ENCODE results near the gene CARMIL3. TPM values are rescaled to one million over a fixed set of nuclear protein-coding genes. Genes with fewer than 3 reads are reported as not detected.

Gene CARMIL3
- polyA plus RNA-seq, 12 donors: 0.09 to 0.74 (median 0.22) TPM; not detected in 2

GRCh38 chr14:24115422-24116127 lies 63.8 kb downstream of the CARMIL3 start:
- DNase-seq: no peak

DNA sequence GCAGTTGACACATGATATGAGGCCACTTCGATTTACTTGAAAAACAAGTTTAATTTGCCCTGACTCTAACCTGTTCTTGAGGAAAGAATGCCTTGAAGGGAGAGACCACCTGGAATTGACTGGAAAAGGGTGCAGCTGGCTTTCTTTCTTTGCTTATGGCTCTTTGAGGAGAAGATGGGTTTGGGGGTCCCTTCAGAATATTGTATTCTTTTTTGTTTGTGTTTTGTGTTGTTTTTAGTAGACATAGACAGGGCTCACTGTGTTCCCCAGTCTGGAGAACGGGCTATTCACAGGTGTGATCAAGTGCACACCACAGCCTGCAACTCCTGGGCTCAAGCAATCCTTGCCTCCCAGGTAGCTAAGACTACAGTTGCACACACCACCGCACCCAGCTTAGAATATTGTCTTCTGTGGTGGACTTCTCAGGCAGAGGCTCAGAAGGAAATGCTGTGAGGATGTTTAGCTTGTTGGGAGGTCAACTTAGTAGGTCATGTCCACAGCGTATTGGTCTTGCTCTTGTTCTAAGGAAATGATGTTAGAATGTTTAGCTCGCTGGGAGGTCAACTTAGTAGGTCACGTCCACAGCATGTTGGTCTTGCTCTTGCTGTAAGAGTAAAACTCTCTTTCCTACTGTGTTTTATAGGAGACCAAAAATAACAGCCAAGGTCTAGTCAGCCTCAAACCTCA lies 64.5 kb downstream of the CARMIL3 start:
- no peak for DNase-seq

DNA sequence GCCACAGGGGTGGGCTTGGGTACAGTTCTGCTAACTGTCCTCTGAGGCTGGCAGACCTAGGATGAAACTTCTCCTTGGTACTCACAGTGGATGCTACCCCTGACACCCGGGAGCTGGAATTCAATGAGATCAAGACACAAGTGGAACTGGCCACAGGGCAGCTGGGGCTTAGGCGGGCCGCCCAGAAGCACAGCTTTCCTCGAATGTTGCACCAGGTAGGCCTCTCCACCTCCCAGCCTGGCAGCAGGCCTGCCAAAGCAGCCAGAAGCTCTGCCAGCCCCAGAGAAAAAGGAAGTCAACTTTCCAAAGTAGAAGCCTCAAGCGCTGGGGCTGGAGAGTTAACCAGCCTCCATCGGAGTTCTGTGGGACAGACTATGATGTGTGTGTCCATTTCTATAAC lies 65.4 kb downstream of the CARMIL3 start:
- no peak for DNase-seq

Other genes starting within 250 kb of the CARMIL3 start
- gene DHRS4, start 98.2 kb upstream of the CARMIL3 start, polyA plus RNA-seq (ENCODE audit: insufficient read length in 12 of 12): 10 to 100 TPM in 10 of 12 donors, 1 to 10 TPM in 1, not detected in 1; 9.8 to 56.4 (median 15.7) TPM
- gene DHRS4L2, start 63.1 kb upstream of the CARMIL3 start, polyA plus RNA-seq (ENCODE audit: insufficient read length in 12 of 12): 10 to 100 TPM in 9 of 12 donors, 1 to 10 TPM in 2, not detected in 1; 8.6 to 17.0 (median 13.9) TPM
- under 1 TPM in 2 of 12 donors, not detected in 10; 0.08 to 0.21 TPM for gene CPNE6, start 19.6 kb downstream of the CARMIL3 start, polyA plus RNA-seq (ENCODE audit: insufficient read length in 12 of 12)
- 10 to 100 TPM in 1 of 12 donors, 1 to 10 TPM in 10, not detected in 1; 2.2 to 17.9 (median 3.5) TPM for gene PCK2, start 42.3 kb downstream of the CARMIL3 start, polyA plus RNA-seq (ENCODE audit: insufficient read length in 12 of 12)
- 10 to 100 TPM in 11 of 12 donors, not detected in 1; 35.5 to 53.7 (median 40.5) TPM for gene DCAF11, start 62.8 kb downstream of the CARMIL3 start, polyA plus RNA-seq (ENCODE audit: insufficient read length in 12 of 12)
- gene NRL, start 62.9 kb downstream of the CARMIL3 start, polyA plus RNA-seq (ENCODE audit: insufficient read length in 12 of 12): 1 to 10 TPM in 7 of 12 donors, under 1 TPM in 3, not detected in 2; 0.82 to 1.9 (median 1.4) TPM
- 100 to 1,000 TPM in 6 of 12 donors, 10 to 100 TPM in 5, not detected in 1; 54.9 to 160 (median 102) TPM for gene FITM1, start 78.7 kb downstream of the CARMIL3 start, polyA plus RNA-seq (ENCODE audit: insufficient read length in 12 of 12)
- 100 to 1,000 TPM in 9 of 12 donors, 10 to 100 TPM in 2, not detected in 1; 67.3 to 116 (median 106) TPM for gene PSME1, start 84.2 kb downstream of the CARMIL3 start, polyA plus RNA-seq (ENCODE audit: insufficient read length in 12 of 12)
- gene EMC9, start 89.6 kb downstream of the CARMIL3 start, polyA plus RNA-seq (ENCODE audit: insufficient read length in 12 of 12): 10 to 100 TPM in 11 of 12 donors, not detected in 1; 21.0 to 38.3 (median 25.8) TPM
- 100 to 1,000 TPM in 4 of 12 donors, 10 to 100 TPM in 7, not detected in 1; 68.9 to 105 (median 90.2) TPM for gene PSME2, start 94.6 kb downstream of the CARMIL3 start, polyA plus RNA-seq (ENCODE audit: insufficient read length in 12 of 12)
- gene RNF31, start 95.5 kb downstream of the CARMIL3 start, polyA plus RNA-seq (ENCODE audit: insufficient read length in 12 of 12): 10 to 100 TPM in 11 of 12 donors, not detected in 1; 27.3 to 75.4 (median 35.6) TPM
- gene IRF9, start 109.3 kb downstream of the CARMIL3 start, polyA plus RNA-seq (ENCODE audit: insufficient read length in 12 of 12): 10 to 100 TPM in 11 of 12 donors, not detected in 1; 18.1 to 46.6 (median 25.9) TPM
- 10 to 100 TPM in 4 of 12 donors, 1 to 10 TPM in 7, not detected in 1; 5.7 to 52.4 (median 8.6) TPM for gene REC8, start 120.1 kb downstream of the CARMIL3 start, polyA plus RNA-seq (ENCODE audit: insufficient read length in 12 of 12)
- gene IPO4, start 136.8 kb downstream of the CARMIL3 start, polyA plus RNA-seq (ENCODE audit: insufficient read length in 12 of 12): 10 to 100 TPM in 11 of 12 donors, not detected in 1; 17.5 to 32.3 (median 24.2) TPM
- 10 to 100 TPM in 11 of 12 donors, not detected in 1; 13.2 to 60.8 (median 17.5) TPM for gene TM9SF1, start 143.4 kb downstream of the CARMIL3 start, polyA plus RNA-seq (ENCODE audit: insufficient read length in 12 of 12)
- 10 to 100 TPM in 1 of 12 donors, 1 to 10 TPM in 9, not detected in 2; 2.0 to 10.1 (median 4.7) TPM for gene TSSK4, start 153.7 kb downstream of the CARMIL3 start, polyA plus RNA-seq (ENCODE audit: insufficient read length in 12 of 12)
- gene CHMP4A, start 161.5 kb downstream of the CARMIL3 start, polyA plus RNA-seq (ENCODE audit: insufficient read length in 12 of 12): 10 to 100 TPM in 11 of 12 donors, not detected in 1; 27.6 to 61.9 (median 36.6) TPM
- gene MDP1, start 164.1 kb downstream of the CARMIL3 start, polyA plus RNA-seq (ENCODE audit: insufficient read length in 12 of 12): 10 to 100 TPM in 4 of 12 donors, 1 to 10 TPM in 7, not detected in 1; 4.6 to 33.0 (median 8.7) TPM
- gene NEDD8, start 180.4 kb downstream of the CARMIL3 start, polyA plus RNA-seq (ENCODE audit: insufficient read length in 12 of 12): 100 to 1,000 TPM in 11 of 12 donors, not detected in 1; 123 to 211 (median 177) TPM
- gene GMPR2, start 180.9 kb downstream of the CARMIL3 start, polyA plus RNA-seq (ENCODE audit: insufficient read length in 12 of 12): 10 to 100 TPM in 11 of 12 donors, not detected in 1; 39.8 to 82.9 (median 54.4) TPM
- 10 to 100 TPM in 11 of 12 donors, not detected in 1; 35.0 to 46.2 (median 43.5) TPM for gene TINF2, start 190.6 kb downstream of the CARMIL3 start, polyA plus RNA-seq (ENCODE audit: insufficient read length in 12 of 12)
- gene TGM1, start 211.2 kb downstream of the CARMIL3 start, polyA plus RNA-seq (ENCODE audit: insufficient read length in 12 of 12): 1 to 10 TPM in 8 of 12 donors, under 1 TPM in 2, not detected in 2; 0.64 to 7.2 (median 1.4) TPM
- gene RABGGTA, start 219.6 kb downstream of the CARMIL3 start, polyA plus RNA-seq (ENCODE audit: insufficient read length in 12 of 12): 10 to 100 TPM in 9 of 12 donors, 1 to 10 TPM in 1, not detected in 2; 9.9 to 25.5 (median 13.5) TPM
- gene DHRS1, start 247.8 kb downstream of the CARMIL3 start, polyA plus RNA-seq (ENCODE audit: insufficient read length in 12 of 12): 10 to 100 TPM in 10 of 12 donors, 1 to 10 TPM in 1, not detected in 1; 9.8 to 25.1 (median 16.9) TPM
- gene NOP9, start 247.8 kb downstream of the CARMIL3 start, polyA plus RNA-seq (ENCODE audit: insufficient read length in 12 of 12): 10 to 100 TPM in 11 of 12 donors, not detected in 1; 18.0 to 23.6 (median 20.5) TPM